ENCODE results near the gene REEP1. TPM values are rescaled to one million over a fixed set of nuclear protein-coding genes. Genes with fewer than 3 reads are reported as not detected.

REEP1 gene
- total RNA-seq, 1 donor from 2014 or later: 12.0 TPM

- no peaks in the 10 kb centered on the region for H3K36me3 Mint-ChIP-seq (ENCODE audit: insufficient read depth)
- H3K27me3 Mint-ChIP-seq: peaks cover 3% of the 10 kb centered on the region
These were observed 40.5 kb downstream of the REEP1 start for GRCh38 chr2:86296947-86297346.

GRCh38 chr2:86295066-86295465 is 42.4 kb downstream of the REEP1 start:
- no peaks in the 10 kb centered on the region for H3K9me3 Mint-ChIP-seq (ENCODE audit: low read depth)
- no peak overlapping the region for H3K4me3 Mint-ChIP-seq (ENCODE audit: low read depth)
- no peak for TF ChIP-seq CTCF (IDR thresholded peaks at IDR 0.05; ENCODE audit: unreplicated experiment)
- no peak overlapping the region for H3K27ac Mint-ChIP-seq
- no peak for DNase-seq (ENCODE audit: low spot score, unreplicated experiment)
- H3K27me3 Mint-ChIP-seq: no peaks in the 10 kb centered on the region
- peaks cover 2% of the 10 kb centered on the region for H3K4me1 Mint-ChIP-seq (ENCODE audit: low read depth)
- H3K36me3 Mint-ChIP-seq (ENCODE audit: insufficient read depth): no peaks in the 10 kb centered on the region

More at GRCh38 chr2:86296947-86297346, 40.5 kb downstream of the REEP1 start:
- no peak for DNase-seq (ENCODE audit: low spot score, unreplicated experiment)
- Mint-ChIP-seq H3K27ac (no peak overlapping the region), H3K4me3 (ENCODE audit: low read depth) (no peak overlapping the region), H3K9me3 (ENCODE audit: low read depth) (no peaks in the 10 kb centered on the region), H3K4me1 (ENCODE audit: low read depth) (peaks cover 2% of the 10 kb centered on the region)
- TF ChIP-seq CTCF (IDR thresholded peaks at IDR 0.05; ENCODE audit: unreplicated experiment): no peak

GRCh38 chr2:86293612-86294011 is 43.8 kb downstream of the REEP1 start:
- Mint-ChIP-seq H3K27me3 (no peaks in the 10 kb centered on the region), H3K27ac (no peak overlapping the region), H3K9me3 (ENCODE audit: low read depth) (no peaks in the 10 kb centered on the region), H3K36me3 (ENCODE audit: insufficient read depth) (no peaks in the 10 kb centered on the region), H3K4me1 (ENCODE audit: low read depth) (peaks cover 2% of the 10 kb centered on the region), H3K4me3 (ENCODE audit: low read depth) (no peak overlapping the region)
- no peak for TF ChIP-seq CTCF (IDR thresholded peaks at IDR 0.05; ENCODE audit: unreplicated experiment)
- no peak for DNase-seq (ENCODE audit: low spot score, unreplicated experiment)

- peaks cover 2% of the 10 kb centered on the region for H3K4me1 Mint-ChIP-seq (ENCODE audit: low read depth)
- no peak for TF ChIP-seq CTCF (IDR thresholded peaks at IDR 0.05; ENCODE audit: unreplicated experiment)
These were observed 44.6 kb downstream of the REEP1 start for GRCh38 chr2:86292571-86293515.

GRCh38 chr2:86291328-86291662 is 46.1 kb downstream of the REEP1 start:
- Mint-ChIP-seq H3K4me3 (ENCODE audit: low read depth) (no peak overlapping the region), H3K9me3 (ENCODE audit: low read depth) (no peaks in the 10 kb centered on the region), H3K27ac (no peak overlapping the region), H3K27me3 (no peaks in the 10 kb centered on the region), H3K36me3 (ENCODE audit: insufficient read depth) (no peaks in the 10 kb centered on the region), H3K4me1 (ENCODE audit: low read depth) (peaks cover 2% of the 10 kb centered on the region)
- DNase-seq (ENCODE audit: low spot score, unreplicated experiment): no peak
- TF ChIP-seq CTCF (IDR thresholded peaks at IDR 0.05; ENCODE audit: unreplicated experiment): no peak

More at GRCh38 chr2:86292571-86293515, 44.6 kb downstream of the REEP1 start:
- Mint-ChIP-seq H3K36me3 (ENCODE audit: insufficient read depth) (no peaks in the 10 kb centered on the region), H3K27ac (no peak overlapping the region), H3K4me3 (ENCODE audit: low read depth) (no peak overlapping the region), H3K9me3 (ENCODE audit: low read depth) (no peaks in the 10 kb centered on the region), H3K27me3 (no peaks in the 10 kb centered on the region)
- DNase-seq (ENCODE audit: low spot score, unreplicated experiment): no peak
